ENCODE measurements around the gene LCORL. TPM values are rescaled to one million over a fixed set of nuclear protein-coding genes. Genes with fewer than 3 reads are reported as not detected.

Gene LCORL
- total RNA-seq, 1 donor from 2014 or later: 10.3 TPM

- H3K4me2 ChIP-seq (ENCODE audit: low read length): no peak overlapping the region
- no peaks in the 10 kb centered on the region for H3K36me3 ChIP-seq (ENCODE audit: insufficient read depth, low read length)
- no peaks in the 10 kb centered on the region for H3K9me3 ChIP-seq (ENCODE audit: insufficient read depth, low read depth, low read length)
- no peaks in the 10 kb centered on the region for H3K27me3 ChIP-seq (ENCODE audit: insufficient read depth, low read length)
- Mint-ChIP-seq H3K36me3 (ENCODE audit: low read depth, unreplicated experiment) (peaks cover 9% of the 10 kb centered on the region), H3K27ac (ENCODE audit: unreplicated experiment) (no peak overlapping the region), H3K9me3 (ENCODE audit: unreplicated experiment) (no peaks in the 10 kb centered on the region), H3K27me3 (ENCODE audit: low read depth, unreplicated experiment) (no peaks in the 10 kb centered on the region), H3K4me3 (ENCODE audit: unreplicated experiment) (no peak overlapping the region), H3K4me1 (ENCODE audit: low read depth, unreplicated experiment) (no peaks in the 10 kb centered on the region)
- no peaks in the 10 kb centered on the region for H3K4me1 ChIP-seq (ENCODE audit: insufficient read depth, low read length)
- no peaks in the 10 kb centered on the region for H4K20me1 ChIP-seq (ENCODE audit: insufficient read depth, low read length)
- H3K27ac ChIP-seq (ENCODE audit: low read depth, low read length): no peak overlapping the region
- no peak overlapping the region for H2AFZ ChIP-seq (ENCODE audit: low read depth, low read length)
- TF ChIP-seq CTCF (IDR thresholded peaks at IDR 0.05; ENCODE audit: insufficient read depth, low read depth, low read length) (no peak), EZH2 (IDR thresholded peaks at IDR 0.05; ENCODE audit: insufficient read depth, low read length) (no peak)
- FAIRE-seq (no peak), DNase-seq (ENCODE audit: low read depth) (no peak)
- H3K4me3 ChIP-seq (ENCODE audit: insufficient read depth, low read depth, low read length): no peak overlapping the region
- no peak overlapping the region for H3K9ac ChIP-seq (ENCODE audit: low read length)
- H3K79me2 ChIP-seq (ENCODE audit: insufficient read depth, low read length): no peaks in the 10 kb centered on the region
Measured at GRCh38 chr4:17912011-17912410, 109.5 kb downstream of the LCORL start.

- Histone ChIP-seq H2AFZ (ENCODE audit: low read depth, low read length) (no peak overlapping the region), H3K36me3 (ENCODE audit: insufficient read depth, low read length) (no peaks in the 10 kb centered on the region)
Measured at GRCh38 chr4:17911608-17912007, 109.9 kb downstream of the LCORL start.

More at GRCh38 chr4:17911608-17912007, 109.9 kb downstream of the LCORL start:
- Histone ChIP-seq H3K79me2 (ENCODE audit: insufficient read depth, low read length) (no peaks in the 10 kb centered on the region), H3K9me3 (ENCODE audit: insufficient read depth, low read depth, low read length) (no peaks in the 10 kb centered on the region), H3K27ac (ENCODE audit: low read depth, low read length) (no peak overlapping the region), H3K4me2 (ENCODE audit: low read length) (no peak overlapping the region), H3K4me1 (ENCODE audit: insufficient read depth, low read length) (no peaks in the 10 kb centered on the region), H3K9ac (ENCODE audit: low read length) (no peak overlapping the region), H4K20me1 (ENCODE audit: insufficient read depth, low read length) (no peaks in the 10 kb centered on the region), H3K4me3 (ENCODE audit: insufficient read depth, low read depth, low read length) (no peak overlapping the region), H3K27me3 (ENCODE audit: insufficient read depth, low read length) (no peaks in the 10 kb centered on the region)
- H3K36me3 Mint-ChIP-seq (ENCODE audit: low read depth, unreplicated experiment): peaks cover 9% of the 10 kb centered on the region
- no peak overlapping the region for H3K4me3 Mint-ChIP-seq (ENCODE audit: unreplicated experiment)
- no peaks in the 10 kb centered on the region for H3K27me3 Mint-ChIP-seq (ENCODE audit: low read depth, unreplicated experiment)
- DNase-seq (ENCODE audit: low read depth): no peak
- H3K4me1 Mint-ChIP-seq (ENCODE audit: low read depth, unreplicated experiment): no peaks in the 10 kb centered on the region
- no peaks in the 10 kb centered on the region for H3K9me3 Mint-ChIP-seq (ENCODE audit: unreplicated experiment)
- TF ChIP-seq CTCF (IDR thresholded peaks at IDR 0.05; ENCODE audit: insufficient read depth, low read depth, low read length): no peak
- TF ChIP-seq EZH2 (IDR thresholded peaks at IDR 0.05; ENCODE audit: insufficient read depth, low read length): no peak
- FAIRE-seq: no peak
- no peak overlapping the region for H3K27ac Mint-ChIP-seq (ENCODE audit: unreplicated experiment)
